Stimulated activated CD4-positive, alpha-beta T cell treated with anti-CD3 and anti-CD28 coated beads, TNF-alpha, amount 100 ng/mL, for 48 hours (primary cell): Measurements from ENCODE around the gene CDH13.

Experiments used
- DNase-seq, 3 donors: peaks; one replicate each; pipeline ENCODE4 v3.0.0-alpha.2; 2020; ENCODE audit warnings: low read depth in 3 of 3

CDH13 gene

GRCh38 chr16:82945420-82946101 lies 318.8 kb downstream of the CDH13 start:
- no peak for DNase-seq

GRCh38 chr16:82947698-82948097 lies 320.9 kb downstream of the CDH13 start:
- DNase-seq: no peak

- no peak for DNase-seq
Measured at GRCh38 chr16:82949016-82949415, 322.2 kb downstream of the CDH13 start.

- DNase-seq: no peak
Measured at GRCh38 chr16:82953517-82953916, 326.7 kb downstream of the CDH13 start.

- no peak for DNase-seq
Measured at GRCh38 chr16:82954224-82954929, 327.6 kb downstream of the CDH13 start.

GRCh38 chr16:82955741-82956348 lies 329.1 kb downstream of the CDH13 start:
- no peak for DNase-seq

GRCh38 chr16:82957212-82957611 lies 330.4 kb downstream of the CDH13 start:
- no peak for DNase-seq

GRCh38 chr16:82960918-82961317 lies 334.1 kb downstream of the CDH13 start:
- no peak for DNase-seq

- no peak for DNase-seq
Measured at GRCh38 chr16:82963653-82964052, 336.9 kb downstream of the CDH13 start.

- DNase-seq: no peak
Measured at GRCh38 chr16:82965808-82966207, 339.0 kb downstream of the CDH13 start.

- DNase-seq: no peak
Measured at GRCh38 chr16:82967424-82967823, 340.7 kb downstream of the CDH13 start.

GRCh38 chr16:82971126-82971525 lies 344.4 kb downstream of the CDH13 start:
- DNase-seq: no peak

- no peak for DNase-seq
Measured at GRCh38 chr16:82972331-82972919, 345.7 kb downstream of the CDH13 start.

GRCh38 chr16:82979406-82980111 lies 352.8 kb downstream of the CDH13 start:
- DNase-seq: no peak

- no peak for DNase-seq
Measured at GRCh38 chr16:82980810-82981209, 354.0 kb downstream of the CDH13 start.

- DNase-seq: no peak
Measured at GRCh38 chr16:82987767-82988166, 361.0 kb downstream of the CDH13 start.

GRCh38 chr16:82990155-82990554 lies 363.4 kb downstream of the CDH13 start:
- DNase-seq: no peak

GRCh38 chr16:82991410-82991809 lies 364.6 kb downstream of the CDH13 start:
- DNase-seq: no peak

GRCh38 chr16:82991966-82992675 lies 365.4 kb downstream of the CDH13 start:
- DNase-seq: no peak

- DNase-seq: no peak
Measured at GRCh38 chr16:82992786-82993185, 366.0 kb downstream of the CDH13 start.

- DNase-seq: no peak
Measured at GRCh38 chr16:82993415-82993814, 366.6 kb downstream of the CDH13 start.
